Umbilical cord (tissue), 2 donors: ENCODE results near the gene CYB5A. TPM values are rescaled to one million over a fixed set of nuclear protein-coding genes. Genes with fewer than 3 reads are reported as not detected.

Experiments used
- DNase-seq: peaks from one replicate; pipeline ENCODE4 v3.0.0-alpha.2; 2015; ENCODE audit warnings: low spot score
- total RNA-seq: library from RNA; depleted of rRNA; stranded (reverse); fragments of >200 nt; gene quantifications from one replicate; pipeline ENCODE4 v1.2.3, GENCODE V29; 2014; ENCODE audit warnings: low replicate concordance; ENCODE audit not compliant: insufficient read depth

CYB5A gene
- total RNA-seq, 1 donor from 2014 or later: 18.1 TPM

GRCh38 chr18:74277296-74277695 lies 14.5 kb downstream of the CYB5A start:
- DNase-seq: no peak

- no peak for DNase-seq
Measured at GRCh38 chr18:74276609-74277008, 15.2 kb downstream of the CYB5A start.

GRCh38 chr18:74275736-74276135 lies 16.0 kb downstream of the CYB5A start:
- no peak for DNase-seq

- no peak for DNase-seq
Measured at GRCh38 chr18:74274700-74275099, 17.1 kb downstream of the CYB5A start.

- DNase-seq: no peak
Measured at GRCh38 chr18:74273394-74273793, 18.4 kb downstream of the CYB5A start.

GRCh38 chr18:74271635-74272034 lies 20.1 kb downstream of the CYB5A start:
- DNase-seq: no peak

- DNase-seq: peak; percentile 56
Measured at GRCh38 chr18:74268933-74269620, 22.7 kb downstream of the CYB5A start.

GRCh38 chr18:74268175-74268574 lies 23.6 kb downstream of the CYB5A start:
- no peak for DNase-seq

- no peak for DNase-seq
Measured at GRCh38 chr18:74266161-74266560, 25.6 kb downstream of the CYB5A start.

GRCh38 chr18:74265546-74266098 lies 26.1 kb downstream of the CYB5A start:
- no peak for DNase-seq

- no peak for DNase-seq
Measured at GRCh38 chr18:74264303-74265020, 27.3 kb downstream of the CYB5A start.

- DNase-seq: peak; percentile 91
Measured at GRCh38 chr18:74261053-74261713, 30.6 kb downstream of the CYB5A start.

GRCh38 chr18:74259347-74259746 lies 32.4 kb downstream of the CYB5A start:
- no peak for DNase-seq

GRCh38 chr18:74257083-74257482 lies 34.7 kb downstream of the CYB5A start:
- no peak for DNase-seq

GRCh38 chr18:74256190-74256589 lies 35.6 kb downstream of the CYB5A start:
- DNase-seq: no peak

GRCh38 chr18:74255131-74255616 lies 36.6 kb downstream of the CYB5A start:
- DNase-seq: no peak

GRCh38 chr18:74252039-74252395 lies 39.7 kb downstream of the CYB5A start:
- no peak for DNase-seq

GRCh38 chr18:74251297-74252038 lies 40.3 kb downstream of the CYB5A start:
- peak; percentile 47 for DNase-seq

- DNase-seq: no peak
Measured at GRCh38 chr18:74250131-74250530, 41.6 kb downstream of the CYB5A start.

GRCh38 chr18:74249181-74249968 lies 42.4 kb downstream of the CYB5A start:
- peak; percentile 75 for DNase-seq

GRCh38 chr18:74248595-74248994 lies 43.2 kb downstream of the CYB5A start:
- no peak for DNase-seq
